MCF 10A (cell line): ENCODE data around the gene PIK3CG. TPM values are rescaled to one million over a fixed set of nuclear protein-coding genes. Genes with fewer than 3 reads are reported as not detected.

Experiments
- BruUV-seq: library from RNA; stranded (reverse); fragments of 400-500 nt; replicated peaks from 2 replicates; lab custom pipeline; 2021; lab: Mats Ljungman, UMichigan
- CTCF ChIA-PET: fragments of 300-600 bp; sonication (Branson Sonifier 250); formaldehyde crosslinking; extraction: SDS; loops from one replicate; lab custom pipeline; 2021; ENCODE audit warnings: antibody characterized with exemption, inconsistent platforms; lab: Yijun Ruan, JAX
- POLR2A ChIA-PET: fragments of 300-600, 350-650 bp; sonication (Branson Sonifier 250); formaldehyde crosslinking; extraction: SDS; loops from one replicate; lab custom pipeline; 2020; ENCODE audit warnings: antibody characterized with exemption, inconsistent platforms; lab: Yijun Ruan, JAX
- DNase-seq: peaks from one replicate; pipeline ENCODE4 v3.0.0-alpha.2; 2018; ENCODE audit not compliant: unreplicated experiment
- H3K27ac Mint-ChIP-seq: one replicate; pipeline ENCODE4 v1.8.0; 2022; ENCODE audit warnings: mild to moderate bottlenecking, low read depth, mixed read lengths; ENCODE audit not compliant: unreplicated experiment
- H3K27me3 Mint-ChIP-seq: one replicate; pipeline ENCODE4 v1.8.0; 2022; ENCODE audit warnings: mixed read lengths; ENCODE audit not compliant: insufficient read depth, unreplicated experiment
- H3K36me3 Mint-ChIP-seq: one replicate; pipeline ENCODE4 v1.8.0; 2022; ENCODE audit warnings: mild to moderate bottlenecking, moderate library complexity, mixed read lengths; ENCODE audit not compliant: insufficient read depth, unreplicated experiment
- H3K4me1 Mint-ChIP-seq: one replicate; pipeline ENCODE4 v1.8.0; 2022; ENCODE audit warnings: mixed read lengths; ENCODE audit not compliant: insufficient read depth, unreplicated experiment
- H3K4me3 Mint-ChIP-seq: one replicate; pipeline ENCODE4 v1.8.0; 2022; ENCODE audit warnings: mild to moderate bottlenecking, moderate library complexity, mixed read lengths; ENCODE audit not compliant: unreplicated experiment
- H3K9me3 Mint-ChIP-seq: one replicate; pipeline ENCODE4 v1.8.0; 2022; ENCODE audit warnings: mixed read lengths; ENCODE audit not compliant: unreplicated experiment
- CTCF ChIP-seq: fragments of 200-600 bp; IDR thresholded peaks from one replicate; pipeline ENCODE4 v1.8.0; 2022; ENCODE audit warnings: antibody characterized with exemption, mild to moderate bottlenecking; ENCODE audit not compliant: unreplicated experiment
- intact Hi-C: fragments of 100-400 bp; cut with micrococcal nuclease; formaldehyde crosslinking; loops from 2 replicates; pipeline ENCODE4 v1.14.1; 2022
- total RNA-seq: library from RNA; stranded (reverse); gene quantifications from 2 replicates; pipeline ENCODE4 v1.2.3, GENCODE V29; 2022

Gene PIK3CG
- total RNA-seq, 1 experiment from 2014 or later, result not detected

GRCh38 chr7:106911959-106912358 is 46.9 kb downstream of the PIK3CG start:
- no peak for TF ChIP-seq CTCF
- POLR2A ChIA-PET, result no interaction called here
- DNase-seq, result no peak
- Mint-ChIP-seq H3K4me3 (no peak overlapping the region), H3K27ac (no peak overlapping the region), H3K36me3 (no peaks in the 10 kb centered on the region), H3K27me3 (peaks cover 22% of the 10 kb centered on the region), H3K9me3 (no peaks in the 10 kb centered on the region), H3K4me1 (no peaks in the 10 kb centered on the region)
- intact Hi-C loops, result no loop called here
- BruUV-seq, result no TSS peak
- CTCF ChIA-PET, result interaction anchor here (0.6 kb wide), 1 partner anchor 12 kb away, joined by 4 read pairs; no protein-coding TSS in a partner anchor

- CTCF ChIA-PET, result no interaction called here
- POLR2A ChIA-PET, result interaction anchor here (0.6 kb wide), 1 partner anchor 192 kb away, joined by 3 read pairs; no protein-coding TSS in a partner anchor
- H3K27ac Mint-ChIP-seq, result no peak overlapping the region
These were observed 49.0 kb downstream of the PIK3CG start for GRCh38 chr7:106914018-106914607.

GRCh38 chr7:106915407-106915806 is 50.3 kb downstream of the PIK3CG start:
- H3K27me3 Mint-ChIP-seq, result peaks cover 23% of the 10 kb centered on the region
- H3K4me3 Mint-ChIP-seq, result no peak overlapping the region
- no TSS peak for BruUV-seq

More at GRCh38 chr7:106914018-106914607, 49.0 kb downstream of the PIK3CG start:
- DNase-seq, result peak; percentile 9
- intact Hi-C loops, result no loop called here
- Mint-ChIP-seq H3K4me3 (no peak overlapping the region), H3K9me3 (no peaks in the 10 kb centered on the region), H3K27me3 (peaks cover 13% of the 10 kb centered on the region), H3K36me3 (no peaks in the 10 kb centered on the region), H3K4me1 (no peaks in the 10 kb centered on the region)
- BruUV-seq, result no TSS peak
- TF ChIP-seq CTCF, result no peak

GRCh38 chr7:106915873-106916272 is 50.8 kb downstream of the PIK3CG start:
- CTCF ChIA-PET, result interaction anchor here (1.0 kb wide), 1 partner anchor 123 kb away, joined by 3 read pairs; no protein-coding TSS in a partner anchor
- Mint-ChIP-seq H3K27ac (no peak overlapping the region), H3K36me3 (no peaks in the 10 kb centered on the region), H3K4me1 (no peaks in the 10 kb centered on the region), H3K4me3 (no peak overlapping the region), H3K9me3 (peaks cover 7% of the 10 kb centered on the region), H3K27me3 (peaks cover 28% of the 10 kb centered on the region)
- intact Hi-C loops, result no loop called here
- POLR2A ChIA-PET, result no interaction called here
- TF ChIP-seq CTCF, result no peak
- no TSS peak for BruUV-seq
- DNase-seq, result no peak

More at GRCh38 chr7:106915407-106915806, 50.3 kb downstream of the PIK3CG start:
- POLR2A ChIA-PET, result no interaction called here
- Mint-ChIP-seq H3K36me3 (no peaks in the 10 kb centered on the region), H3K27ac (no peak overlapping the region), H3K9me3 (peaks cover 7% of the 10 kb centered on the region), H3K4me1 (no peaks in the 10 kb centered on the region)
- CTCF ChIA-PET, result interaction anchor here (1.0 kb wide), 1 partner anchor 122 kb away, joined by 3 read pairs; no protein-coding TSS in a partner anchor
- TF ChIP-seq CTCF, result no peak
- intact Hi-C loops, result no loop called here
- DNase-seq, result no peak
